ENCODE data around the gene C9.
"Not testable (repeated sequence)": the region's sequence is repeated elsewhere in the genome, so short reads cannot be mapped to it uniquely, and the experiment has no call there.

The C9 gene

GRCh38 chr5:39364367-39364766, at the start of gene C9:
Gene C9, minus strand, starts transcription at chr5:39364495. Its CDS starts 31 bp downstream, at chr5:39364464.
- no peak for DNase-seq

GRCh38 chr5:39413771-39414170, 49.5 kb upstream of the C9 start:
- DNase-seq: no peak

- DNase-seq: no peak
Measured at GRCh38 chr5:39412721-39413394, 48.6 kb upstream of the C9 start.

- no peak for DNase-seq
Measured at GRCh38 chr5:39411985-39412384, 47.7 kb upstream of the C9 start.

GRCh38 chr5:39411061-39411460, 46.8 kb upstream of the C9 start:
- DNase-seq: no peak

- DNase-seq: no peak
Measured at GRCh38 chr5:39409033-39409432, 44.7 kb upstream of the C9 start.

- DNase-seq: no peak
Measured at GRCh38 chr5:39405083-39405843, 41.0 kb upstream of the C9 start.

- DNase-seq: not testable (repeated sequence)
Measured at GRCh38 chr5:39403761-39404160, 39.5 kb upstream of the C9 start.

GRCh38 chr5:39402140-39402539, 37.8 kb upstream of the C9 start:
- DNase-seq: not testable (repeated sequence)

- no peak for DNase-seq
Measured at GRCh38 chr5:39400713-39401578, 36.7 kb upstream of the C9 start.

- no peak for DNase-seq
Measured at GRCh38 chr5:39399135-39400036, 35.1 kb upstream of the C9 start.

- no peak for DNase-seq
Measured at GRCh38 chr5:39396843-39397242, 32.5 kb upstream of the C9 start.

GRCh38 chr5:39395521-39395920, 31.2 kb upstream of the C9 start:
- DNase-seq: no peak

- DNase-seq: no peak
Measured at GRCh38 chr5:39394946-39395345, 30.7 kb upstream of the C9 start.

- DNase-seq: no peak
Measured at GRCh38 chr5:39390945-39391344, 26.6 kb upstream of the C9 start.

GRCh38 chr5:39387293-39387692, 23.0 kb upstream of the C9 start:
- no peak for DNase-seq

- no peak for DNase-seq
Measured at GRCh38 chr5:39384271-39384670, 20.0 kb upstream of the C9 start.

GRCh38 chr5:39381376-39381775, 17.1 kb upstream of the C9 start:
- no peak for DNase-seq

- no peak for DNase-seq
Measured at GRCh38 chr5:39379693-39380092, 15.4 kb upstream of the C9 start.

- no peak for DNase-seq
Measured at GRCh38 chr5:39377613-39378012, 13.3 kb upstream of the C9 start.

GRCh38 chr5:39376293-39376714, 12.0 kb upstream of the C9 start:
- DNase-seq: peak; percentile 21

GRCh38 chr5:39373791-39374190, 9.5 kb upstream of the C9 start:
- DNase-seq: no peak

GRCh38 chr5:39371367-39371635, 7.0 kb upstream of the C9 start:
- no peak for DNase-seq
